ENCODE data around the gene ANKRD34B.
"Not testable (repeated sequence)": the region's sequence is repeated elsewhere in the genome, so short reads cannot be mapped to it uniquely, and the experiment has no call there.

The ANKRD34B gene

DNA sequence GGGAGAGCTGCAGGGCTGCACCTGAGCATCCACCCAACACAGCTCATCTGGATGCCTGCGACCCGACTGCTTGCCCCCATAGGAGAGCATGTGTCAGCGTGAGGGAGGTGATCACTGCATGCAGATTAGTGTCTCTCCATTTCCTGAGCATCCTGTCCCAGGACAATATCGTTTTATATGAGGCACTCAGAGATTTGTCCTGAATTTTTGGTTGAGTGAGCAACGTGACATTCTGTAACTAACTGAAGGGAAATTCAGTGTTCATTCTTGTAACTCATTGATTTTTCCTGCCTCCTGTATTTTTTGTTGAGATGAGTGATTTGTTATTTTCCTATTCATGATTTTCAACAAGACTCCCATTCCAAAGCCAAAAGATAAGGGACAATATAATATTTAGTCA, 20.7 kb upstream of the ANKRD34B start:
- Histone ChIP-seq H3K9ac (ENCODE audit: insufficient read length, low read depth) (no peak overlapping the region), H3K36me3 (ENCODE audit: insufficient read depth, insufficient read length, low read length) (no peaks in the 10 kb centered on the region), H3K4me3 (ENCODE audit: insufficient read length, low read depth) (no peak overlapping the region), H3K27me3 (ENCODE audit: insufficient read depth, insufficient read length) (no peaks in the 10 kb centered on the region), H3K9me3 (ENCODE audit: insufficient read depth, low read length) (no peaks in the 10 kb centered on the region), H3K4me1 (ENCODE audit: insufficient read depth, insufficient read length) (no peaks in the 10 kb centered on the region)
- TF ChIP-seq YY1 (IDR thresholded peaks at IDR 0.05; ENCODE audit: insufficient read depth, insufficient read length) (no peak), ZNF274 (IDR thresholded peaks at IDR 0.05; ENCODE audit: low read depth, low read length) (no peak), SUZ12 (IDR thresholded peaks at IDR 0.05; ENCODE audit: extremely low read depth, insufficient read depth, insufficient read length) (no peak)
- DNase-seq (ENCODE audit: low read depth, low spot score): no peak

- Histone ChIP-seq H3K4me3 (ENCODE audit: insufficient read length, low read depth) (no peak overlapping the region), H3K27me3 (ENCODE audit: insufficient read depth, insufficient read length) (no peaks in the 10 kb centered on the region), H3K36me3 (ENCODE audit: insufficient read depth, insufficient read length, low read length) (no peaks in the 10 kb centered on the region), H3K4me1 (ENCODE audit: insufficient read depth, insufficient read length) (no peaks in the 10 kb centered on the region), H3K9ac (ENCODE audit: insufficient read length, low read depth) (no peak overlapping the region), H3K9me3 (ENCODE audit: insufficient read depth, low read length) (no peaks in the 10 kb centered on the region)
- no peak for TF ChIP-seq SUZ12 (IDR thresholded peaks at IDR 0.05; ENCODE audit: extremely low read depth, insufficient read depth, insufficient read length)
- no peak for TF ChIP-seq YY1 (IDR thresholded peaks at IDR 0.05; ENCODE audit: insufficient read depth, insufficient read length)
- TF ChIP-seq ZNF274 (IDR thresholded peaks at IDR 0.05; ENCODE audit: low read depth, low read length): no peak
- DNase-seq (ENCODE audit: low read depth, low spot score): no peak
Measured at GRCh38 chr5:80588858-80589540, 18.9 kb upstream of the ANKRD34B start.

GRCh38 chr5:80584770-80585169, 14.7 kb upstream of the ANKRD34B start:
- no peaks in the 10 kb centered on the region for H3K36me3 ChIP-seq (ENCODE audit: insufficient read depth, insufficient read length, low read length)
- H3K9ac ChIP-seq (ENCODE audit: insufficient read length, low read depth): no peak overlapping the region
- no peaks in the 10 kb centered on the region for H3K9me3 ChIP-seq (ENCODE audit: insufficient read depth, low read length)
- TF ChIP-seq SUZ12 (IDR thresholded peaks at IDR 0.05; ENCODE audit: extremely low read depth, insufficient read depth, insufficient read length) (no peak), YY1 (IDR thresholded peaks at IDR 0.05; ENCODE audit: insufficient read depth, insufficient read length) (no peak), ZNF274 (IDR thresholded peaks at IDR 0.05; ENCODE audit: low read depth, low read length) (no peak)
- no peaks in the 10 kb centered on the region for H3K4me1 ChIP-seq (ENCODE audit: insufficient read depth, insufficient read length)
- H3K4me3 ChIP-seq (ENCODE audit: insufficient read length, low read depth): no peak overlapping the region
- DNase-seq (ENCODE audit: low read depth, low spot score): no peak
- H3K27me3 ChIP-seq (ENCODE audit: insufficient read depth, insufficient read length): no peaks in the 10 kb centered on the region

- H3K9me3 ChIP-seq (ENCODE audit: insufficient read depth, low read length); H3K4me1 ChIP-seq (ENCODE audit: insufficient read depth, insufficient read length); H3K9ac ChIP-seq (ENCODE audit: insufficient read length, low read depth); H3K27me3 ChIP-seq (ENCODE audit: insufficient read depth, insufficient read length); H3K36me3 ChIP-seq (ENCODE audit: insufficient read depth, insufficient read length, low read length); H3K4me3 ChIP-seq (ENCODE audit: insufficient read length, low read depth); DNase-seq (ENCODE audit: low read depth, low spot score): not testable (repeated sequence)
Measured at GRCh38 chr5:80580291-80580690, 10.2 kb upstream of the ANKRD34B start.

DNA sequence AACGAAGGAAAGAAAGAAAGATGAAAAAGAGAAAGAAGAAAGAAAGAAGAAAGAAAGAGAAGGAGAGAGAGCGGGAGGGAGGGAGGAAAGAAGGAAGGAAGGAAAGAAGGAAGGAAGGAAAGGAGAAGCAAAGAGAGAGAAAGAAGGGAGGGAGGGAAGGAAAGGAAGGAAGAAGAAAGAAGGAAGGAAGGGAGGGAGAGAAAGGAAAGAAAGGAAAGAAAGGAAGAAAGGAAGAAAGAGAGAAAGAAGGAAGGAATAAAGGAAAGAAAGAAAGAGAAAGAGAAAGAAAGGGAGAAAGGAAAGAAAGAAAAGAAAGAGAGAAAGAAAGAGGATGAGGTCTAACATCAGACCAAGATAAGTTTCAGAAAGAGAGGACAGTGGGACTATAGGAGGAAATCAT, 9.0 kb upstream of the ANKRD34B start:
- Histone ChIP-seq H3K27me3 (ENCODE audit: insufficient read depth, insufficient read length) (no peaks in the 10 kb centered on the region), H3K9ac (ENCODE audit: insufficient read length, low read depth) (no peak overlapping the region), H3K4me3 (ENCODE audit: insufficient read length, low read depth) (no peak overlapping the region), H3K36me3 (ENCODE audit: insufficient read depth, insufficient read length, low read length) (no peaks in the 10 kb centered on the region), H3K9me3 (ENCODE audit: insufficient read depth, low read length) (no peaks in the 10 kb centered on the region), H3K4me1 (ENCODE audit: insufficient read depth, insufficient read length) (no peaks in the 10 kb centered on the region)
- TF ChIP-seq SUZ12 (IDR thresholded peaks at IDR 0.05; ENCODE audit: extremely low read depth, insufficient read depth, insufficient read length) (no peak), YY1 (IDR thresholded peaks at IDR 0.05; ENCODE audit: insufficient read depth, insufficient read length) (no peak), ZNF274 (IDR thresholded peaks at IDR 0.05; ENCODE audit: low read depth, low read length) (no peak)
- no peak for DNase-seq (ENCODE audit: low read depth, low spot score)

GRCh38 chr5:80577707-80578106, 7.6 kb upstream of the ANKRD34B start:
- Histone ChIP-seq H3K4me1 (ENCODE audit: insufficient read depth, insufficient read length) (no peaks in the 10 kb centered on the region), H3K27me3 (ENCODE audit: insufficient read depth, insufficient read length) (peaks cover 6% of the 10 kb centered on the region), H3K36me3 (ENCODE audit: insufficient read depth, insufficient read length, low read length) (no peaks in the 10 kb centered on the region), H3K4me3 (ENCODE audit: insufficient read length, low read depth) (no peak overlapping the region), H3K9me3 (ENCODE audit: insufficient read depth, low read length) (no peaks in the 10 kb centered on the region), H3K9ac (ENCODE audit: insufficient read length, low read depth) (no peak overlapping the region)
- TF ChIP-seq ZNF274 (IDR thresholded peaks at IDR 0.05; ENCODE audit: low read depth, low read length): no peak
- TF ChIP-seq YY1 (IDR thresholded peaks at IDR 0.05; ENCODE audit: insufficient read depth, insufficient read length): no peak
- no peak for TF ChIP-seq SUZ12 (IDR thresholded peaks at IDR 0.05; ENCODE audit: extremely low read depth, insufficient read depth, insufficient read length)
- no peak for DNase-seq (ENCODE audit: low read depth, low spot score)

- no peaks in the 10 kb centered on the region for H3K9me3 ChIP-seq (ENCODE audit: insufficient read depth, low read length)
- H3K4me1 ChIP-seq (ENCODE audit: insufficient read depth, insufficient read length): no peaks in the 10 kb centered on the region
- no peaks in the 10 kb centered on the region for H3K36me3 ChIP-seq (ENCODE audit: insufficient read depth, insufficient read length, low read length)
- peaks cover 19% of the 10 kb centered on the region for H3K27me3 ChIP-seq (ENCODE audit: insufficient read depth, insufficient read length)
- no peak for TF ChIP-seq ZNF274 (IDR thresholded peaks at IDR 0.05; ENCODE audit: low read depth, low read length)
- no peak overlapping the region for H3K9ac ChIP-seq (ENCODE audit: insufficient read length, low read depth)
- DNase-seq (ENCODE audit: low read depth, low spot score): no peak
- H3K4me3 ChIP-seq (ENCODE audit: insufficient read length, low read depth): no peak overlapping the region
Measured at GRCh38 chr5:80576383-80576782, 6.3 kb upstream of the ANKRD34B start.

GRCh38 chr5:80573062-80573461, 3.0 kb upstream of the ANKRD34B start:
- no peak for DNase-seq (ENCODE audit: low read depth, low spot score)
- H3K4me1 ChIP-seq (ENCODE audit: insufficient read depth, insufficient read length): no peaks in the 10 kb centered on the region
- H3K4me3 ChIP-seq (ENCODE audit: insufficient read length, low read depth): no peak overlapping the region
- peaks cover 52% of the 10 kb centered on the region for H3K27me3 ChIP-seq (ENCODE audit: insufficient read depth, insufficient read length)
- H3K9ac ChIP-seq (ENCODE audit: insufficient read length, low read depth): no peak overlapping the region
- no peaks in the 10 kb centered on the region for H3K9me3 ChIP-seq (ENCODE audit: insufficient read depth, low read length)
- H3K36me3 ChIP-seq (ENCODE audit: insufficient read depth, insufficient read length, low read length): no peaks in the 10 kb centered on the region
- TF ChIP-seq ZNF274 (IDR thresholded peaks at IDR 0.05; ENCODE audit: low read depth, low read length) (no peak), YY1 (IDR thresholded peaks at IDR 0.05; ENCODE audit: insufficient read depth, insufficient read length) (no peak), SUZ12 (IDR thresholded peaks at IDR 0.05; ENCODE audit: extremely low read depth, insufficient read depth, insufficient read length) (no peak)
